Progenitor cell of endocrine pancreas (in vitro differentiated cells): ENCODE measurements around the gene PPP4R2. TPM values are rescaled to one million over a fixed set of nuclear protein-coding genes. Genes with fewer than 3 reads are reported as not detected.

ENCODE experiments used
- DNase-seq: peaks from one replicate; pipeline ENCODE4 v3.0.0; 2021; ENCODE audit warnings: low spot score; ENCODE audit not compliant: unreplicated experiment
- H3K27ac Mint-ChIP-seq: 2 replicates; pipeline ENCODE4 v1.8.0; 2021; ENCODE audit warnings: mild to moderate bottlenecking, moderate library complexity, mixed read lengths
- H3K27me3 Mint-ChIP-seq: 2 replicates; pipeline ENCODE4 v1.8.0; 2021; ENCODE audit warnings: mixed read lengths
- H3K36me3 Mint-ChIP-seq: 2 replicates; pipeline ENCODE4 v1.8.0; 2022; ENCODE audit warnings: mixed read lengths; ENCODE audit not compliant: insufficient read depth
- H3K4me1 Mint-ChIP-seq: 2 replicates; pipeline ENCODE4 v1.8.0; 2021; ENCODE audit warnings: low read depth, mixed read lengths
- H3K4me3 Mint-ChIP-seq: 2 replicates; pipeline ENCODE4 v1.8.0; 2021; ENCODE audit warnings: low read depth, mild to moderate bottlenecking, moderate library complexity, mixed read lengths
- H3K9me3 Mint-ChIP-seq: 2 replicates; pipeline ENCODE4 v1.8.0; 2021; ENCODE audit warnings: low read depth, mixed read lengths
- total RNA-seq: library from RNA; stranded (reverse); gene quantifications from 2 replicates; pipeline ENCODE4 v1.2.1, GENCODE V29; 2021
- TF ChIP-seq, protein P1 (sequence below): fragments of 200-600 bp; sonication (generic); IDR thresholded peaks from one replicate; pipeline ENCODE4 v1.5.0; 2021; ENCODE audit warnings: antibody characterized with exemption, mild to moderate bottlenecking; ENCODE audit not compliant: unreplicated experiment

The PPP4R2 gene
- total RNA-seq, 1 donor from 2014 or later = 130 TPM

DNA sequence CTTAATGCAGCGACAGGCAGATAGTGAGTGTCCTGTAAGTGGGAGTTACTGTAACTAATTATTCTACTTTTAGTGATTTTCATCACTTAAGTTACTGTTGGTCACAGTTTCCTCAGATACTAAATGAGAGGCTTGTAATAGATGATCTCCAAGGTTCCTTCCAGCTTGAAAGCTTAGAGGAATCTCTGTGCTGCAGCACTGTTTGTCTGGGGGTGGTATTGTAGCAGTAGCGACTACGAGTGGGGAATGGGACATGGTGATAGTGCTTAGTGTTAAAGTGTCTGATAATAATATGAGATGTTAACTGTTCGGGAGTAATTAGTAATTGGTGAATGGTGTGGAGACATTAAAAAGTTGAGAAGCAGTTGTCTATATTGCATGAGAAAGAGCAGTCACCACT is 12.4 kb downstream of the PPP4R2 start:
- H3K4me3 Mint-ChIP-seq = no peak overlapping the region
- TF ChIP-seq, protein P1, sequence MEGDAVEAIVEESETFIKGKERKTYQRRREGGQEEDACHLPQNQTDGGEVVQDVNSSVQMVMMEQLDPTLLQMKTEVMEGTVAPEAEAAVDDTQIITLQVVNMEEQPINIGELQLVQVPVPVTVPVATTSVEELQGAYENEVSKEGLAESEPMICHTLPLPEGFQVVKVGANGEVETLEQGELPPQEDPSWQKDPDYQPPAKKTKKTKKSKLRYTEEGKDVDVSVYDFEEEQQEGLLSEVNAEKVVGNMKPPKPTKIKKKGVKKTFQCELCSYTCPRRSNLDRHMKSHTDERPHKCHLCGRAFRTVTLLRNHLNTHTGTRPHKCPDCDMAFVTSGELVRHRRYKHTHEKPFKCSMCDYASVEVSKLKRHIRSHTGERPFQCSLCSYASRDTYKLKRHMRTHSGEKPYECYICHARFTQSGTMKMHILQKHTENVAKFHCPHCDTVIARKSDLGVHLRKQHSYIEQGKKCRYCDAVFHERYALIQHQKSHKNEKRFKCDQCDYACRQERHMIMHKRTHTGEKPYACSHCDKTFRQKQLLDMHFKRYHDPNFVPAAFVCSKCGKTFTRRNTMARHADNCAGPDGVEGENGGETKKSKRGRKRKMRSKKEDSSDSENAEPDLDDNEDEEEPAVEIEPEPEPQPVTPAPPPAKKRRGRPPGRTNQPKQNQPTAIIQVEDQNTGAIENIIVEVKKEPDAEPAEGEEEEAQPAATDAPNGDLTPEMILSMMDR = no peak
- no peaks in the 10 kb centered on the region for H3K9me3 Mint-ChIP-seq
- DNase-seq = no peak
- peak overlapping the region; percentile 54 for H3K27ac Mint-ChIP-seq
- H3K36me3 Mint-ChIP-seq = peaks cover 30% of the 10 kb centered on the region
- H3K4me1 Mint-ChIP-seq = peaks cover 31% of the 10 kb centered on the region
- H3K27me3 Mint-ChIP-seq = no peaks in the 10 kb centered on the region

DNA sequence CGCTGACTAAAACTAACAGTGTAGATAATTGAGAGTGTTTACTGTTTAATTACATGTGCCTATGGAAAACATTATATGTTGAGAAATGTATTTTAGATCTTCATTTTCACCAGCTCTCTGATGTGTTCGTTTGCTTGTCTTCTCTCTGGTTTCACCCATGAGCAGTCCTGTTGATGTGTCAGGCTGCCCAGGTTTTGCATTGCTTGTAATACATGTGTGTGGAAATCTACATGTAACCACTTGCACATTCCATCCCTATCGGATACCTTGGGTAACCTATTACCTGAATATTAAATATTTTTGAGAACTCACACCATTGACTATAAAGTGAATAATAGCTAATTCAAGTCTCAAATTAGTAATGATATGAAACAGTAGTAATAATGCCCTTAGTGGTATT is 13.1 kb downstream of the PPP4R2 start:
- H3K4me1 Mint-ChIP-seq = peaks cover 31% of the 10 kb centered on the region
- TF ChIP-seq, protein P1 = no peak

DNA sequence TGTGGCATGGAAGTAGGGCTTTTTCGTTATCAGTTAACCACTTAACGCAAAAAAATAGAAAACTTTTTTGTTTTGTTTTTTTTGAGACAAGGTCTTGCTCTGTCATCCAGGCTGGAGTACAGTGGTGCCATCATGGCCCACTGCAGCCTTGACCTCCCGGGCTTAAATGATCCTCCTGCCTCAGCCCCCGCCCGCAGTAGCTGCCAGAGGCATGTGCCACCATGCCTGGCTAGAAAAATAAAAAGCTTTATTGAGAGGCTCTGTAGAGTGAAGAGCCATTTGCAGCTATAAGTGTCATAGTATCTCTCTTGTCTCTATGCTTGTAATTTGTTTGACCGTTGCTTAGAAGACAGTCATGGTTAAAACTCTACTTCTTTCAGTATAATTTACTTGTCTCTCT is 13.5 kb downstream of the PPP4R2 start:
- TF ChIP-seq, protein P1 = no peak
- H3K4me3 Mint-ChIP-seq = no peak overlapping the region
- peaks cover 31% of the 10 kb centered on the region for H3K4me1 Mint-ChIP-seq
- H3K27ac Mint-ChIP-seq = peak overlapping the region; percentile 81
- no peak for DNase-seq
- no peaks in the 10 kb centered on the region for H3K9me3 Mint-ChIP-seq
- no peaks in the 10 kb centered on the region for H3K27me3 Mint-ChIP-seq
- H3K36me3 Mint-ChIP-seq = peaks cover 24% of the 10 kb centered on the region

More for the DNA sequence above, 13.1 kb downstream of the PPP4R2 start:
- H3K27me3 Mint-ChIP-seq = no peaks in the 10 kb centered on the region
- no peaks in the 10 kb centered on the region for H3K9me3 Mint-ChIP-seq
- no peak overlapping the region for H3K4me3 Mint-ChIP-seq
- H3K36me3 Mint-ChIP-seq = peaks cover 24% of the 10 kb centered on the region
- DNase-seq = no peak
- no peak overlapping the region for H3K27ac Mint-ChIP-seq

DNA sequence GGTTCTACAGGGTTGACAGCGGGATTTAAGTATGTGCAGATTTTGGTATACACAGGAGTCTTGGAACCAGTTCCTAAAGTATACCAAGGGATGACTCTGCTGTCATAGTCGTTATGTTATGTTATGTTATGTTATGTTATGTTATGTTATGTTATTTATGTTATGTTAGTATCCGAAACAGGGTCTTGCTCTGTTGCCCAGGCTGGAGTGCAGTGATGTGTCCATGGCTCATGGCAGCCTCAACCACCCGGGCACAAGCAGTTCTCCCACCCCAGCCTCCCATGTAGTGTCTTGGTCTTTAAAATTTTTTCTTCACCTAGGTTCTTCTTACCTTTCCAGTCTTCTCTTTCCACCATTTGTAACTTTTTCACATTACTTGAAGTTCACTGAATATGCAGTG is 21.7 kb downstream of the PPP4R2 start:
- H3K27me3 Mint-ChIP-seq = no peaks in the 10 kb centered on the region
- TF ChIP-seq, protein P1 = no peak
- peaks cover 3% of the 10 kb centered on the region for H3K36me3 Mint-ChIP-seq
- peaks cover 14% of the 10 kb centered on the region for H3K4me1 Mint-ChIP-seq
- no peaks in the 10 kb centered on the region for H3K9me3 Mint-ChIP-seq
- no peak for DNase-seq
- H3K27ac Mint-ChIP-seq = peak overlapping the region; percentile 22
- no peak overlapping the region for H3K4me3 Mint-ChIP-seq

DNA sequence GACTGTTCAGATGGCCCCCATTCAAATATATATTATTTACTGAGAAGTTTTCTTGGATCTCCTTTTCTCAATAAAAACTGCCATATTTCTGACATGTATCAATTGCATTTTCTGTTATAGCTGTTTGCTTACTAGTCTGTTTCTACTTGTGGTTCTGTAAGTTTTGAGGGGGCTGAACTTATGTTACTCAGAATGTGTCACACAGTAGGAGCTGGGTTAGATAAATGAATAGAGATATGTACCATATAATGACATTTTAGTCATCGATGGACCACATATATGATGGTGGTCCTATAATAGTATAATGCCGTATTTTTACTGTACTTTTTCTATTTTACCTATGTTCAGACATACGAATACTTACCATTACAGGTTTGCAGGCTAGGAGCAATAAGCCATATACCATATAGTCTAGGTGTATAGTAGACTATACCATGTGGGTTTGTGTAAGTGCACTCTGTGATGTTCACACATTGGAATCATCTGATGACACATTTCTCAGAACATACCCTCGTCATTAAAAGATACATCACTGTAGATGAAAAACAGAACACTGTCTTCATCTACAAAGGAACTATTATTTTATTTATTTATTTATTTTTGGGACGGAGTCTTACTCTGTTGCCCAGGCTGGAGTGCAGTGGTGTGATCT is 22.3 kb downstream of the PPP4R2 start:
- no peak for DNase-seq

More for the DNA sequence above, 22.3 kb downstream of the PPP4R2 start:
- Mint-ChIP-seq H3K4me1 (peaks cover 14% of the 10 kb centered on the region), H3K4me3 (no peak overlapping the region), H3K27me3 (no peaks in the 10 kb centered on the region), H3K9me3 (no peaks in the 10 kb centered on the region), H3K27ac (no peak overlapping the region), H3K36me3 (peaks cover 3% of the 10 kb centered on the region)
- TF ChIP-seq, protein P1 = no peak
